Caco-2 (cell line): Measurements from ENCODE around the gene HNMT. TPM values are rescaled to one million over a fixed set of nuclear protein-coding genes. Genes with fewer than 3 reads are reported as not detected.

Experiments used
- BruUV-seq: library from RNA; stranded (reverse); fragments of 400-500 nt; replicated peaks from 2 replicates; lab custom pipeline; 2021; lab: Mats Ljungman, UMichigan
- CTCF ChIA-PET: fragments of 300-600 bp; sonication (Branson Sonifier 250); formaldehyde crosslinking; loops from one replicate; lab custom pipeline; 2022; ENCODE audit warnings: antibody characterized with exemption; lab: Charles Lee
- POLR2A ChIA-PET: fragments of 300-600 bp; sonication (Branson Sonifier 250); formaldehyde crosslinking; loops from one replicate; lab custom pipeline; 2022; ENCODE audit warnings: antibody characterized with exemption; lab: Charles Lee
- DNase-seq, 2 experiments: peaks; one replicate each; pipeline versions ENCODE4 v3.0.0 to v3.0.0-alpha.2; 2020 to 2022
- H3K27me3 ChIP-seq: replicated peaks from 2 replicates; pipeline ENCODE4 v1.6.0; 2011; ENCODE audit warnings: low read length; ENCODE audit not compliant: control insufficient read depth, insufficient read depth
- H3K36me3 ChIP-seq: 2 replicates; pipeline ENCODE4 v1.5.1; 2011; ENCODE audit warnings: low read length; ENCODE audit not compliant: control insufficient read depth, insufficient read depth
- H3K4me1 ChIP-seq: fragments of 250-450 bp; sonication (Bioruptor Pico); 2 replicates; pipeline ENCODE4 v1.5.1; 2020; ENCODE audit warnings: mild to moderate bottlenecking
- H3K4me3 ChIP-seq: 2 replicates; pipeline ENCODE4 v1.5.1; 2011; ENCODE audit warnings: low read depth, mild to moderate bottlenecking, control low read depth, low read length
- H3K9me3 ChIP-seq: fragments of 250-450 bp; sonication (Bioruptor Pico); 2 replicates; pipeline ENCODE4 v1.5.1; 2020; ENCODE audit warnings: mild to moderate bottlenecking, moderate library complexity
- H3K27ac Mint-ChIP-seq: one replicate; pipeline ENCODE4 v1.8.0; 2022; ENCODE audit warnings: mixed read lengths; ENCODE audit not compliant: unreplicated experiment
- H3K27me3 Mint-ChIP-seq: one replicate; pipeline ENCODE4 v1.8.0; 2022; ENCODE audit warnings: mixed read lengths; ENCODE audit not compliant: insufficient read depth, unreplicated experiment
- H3K36me3 Mint-ChIP-seq: one replicate; pipeline ENCODE4 v1.8.0; 2022; ENCODE audit warnings: mild to moderate bottlenecking, mixed read lengths; ENCODE audit not compliant: insufficient read depth, unreplicated experiment
- H3K4me1 Mint-ChIP-seq: one replicate; pipeline ENCODE4 v1.8.0; 2022; ENCODE audit warnings: low read depth, mixed read lengths; ENCODE audit not compliant: unreplicated experiment
- H3K4me3 Mint-ChIP-seq: one replicate; pipeline ENCODE4 v1.8.0; 2022; ENCODE audit warnings: mild to moderate bottlenecking, moderate library complexity, mixed read lengths; ENCODE audit not compliant: unreplicated experiment
- H3K9me3 Mint-ChIP-seq: one replicate; pipeline ENCODE4 v1.8.0; 2022; ENCODE audit warnings: mixed read lengths; ENCODE audit not compliant: unreplicated experiment
- CTCF ChIP-seq, 2 experiments: fragments of 200-600 bp in 1 of 2; IDR thresholded peaks; 1 replicate in 1 of 2; 2 replicates in 1 of 2; pipeline versions ENCODE4 v1.5.1 to v1.8.0; 2011 to 2022; ENCODE audit warnings: antibody characterized with exemption in 1 of 2, control low read depth in 1 of 2, inconsistent platforms in 1 of 2, low read depth in 1 of 2, low read length in 1 of 2, mild to moderate bottlenecking in 1 of 2, moderate library complexity in 1 of 2; ENCODE audit not compliant: insufficient read depth in 1 of 2, severe bottlenecking in 1 of 2, unreplicated experiment in 1 of 2
- intact Hi-C: fragments of 100-400 bp; cut with micrococcal nuclease; formaldehyde crosslinking; loops from one replicate; pipeline ENCODE4 v1.10.0; 2022; ENCODE audit not compliant: unreplicated experiment
- total RNA-seq: library from RNA; stranded (reverse); gene quantifications from 2 replicates; pipeline ENCODE4 v1.2.3, GENCODE V29; 2022

The HNMT gene
- total RNA-seq, 1 experiment from 2014 or later, result 42.8 TPM

DNA sequence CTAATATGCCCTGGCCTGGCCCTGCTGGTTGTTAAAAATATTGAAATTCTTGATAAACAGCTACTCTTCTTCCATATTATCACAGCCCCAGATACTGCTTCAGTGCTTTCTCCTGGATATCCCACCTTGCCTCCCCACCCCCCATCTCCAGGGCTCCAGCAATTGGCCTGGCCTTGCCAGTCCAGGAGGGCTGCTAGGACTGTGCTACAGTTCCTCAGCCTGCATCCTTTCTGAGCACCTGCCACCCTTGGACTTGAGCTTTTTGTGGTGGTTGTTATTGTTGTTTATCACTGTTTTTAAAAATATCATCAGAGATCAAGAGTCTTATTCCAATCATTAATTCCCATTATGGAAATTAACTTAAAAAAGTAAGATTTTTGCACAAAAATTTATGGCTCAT is 13.5 kb downstream of the HNMT start:
- ChIA-PET POLR2A (no interaction called here), CTCF (no interaction called here)
- Histone ChIP-seq H3K36me3 (peaks cover 1% of the 10 kb centered on the region), H3K4me3 (no peak overlapping the region), H3K9me3 (no peaks in the 10 kb centered on the region), H3K27me3 (no peaks in the 10 kb centered on the region), H3K4me1 (peaks cover 48% of the 10 kb centered on the region)
- H3K4me1 Mint-ChIP-seq, result peaks cover 27% of the 10 kb centered on the region
- BruUV-seq, result no TSS peak
- H3K4me3 Mint-ChIP-seq, result no peak overlapping the region
- no peak for DNase-seq
- H3K27me3 Mint-ChIP-seq, result no peaks in the 10 kb centered on the region
- H3K27ac Mint-ChIP-seq, result no peak overlapping the region
- H3K9me3 Mint-ChIP-seq, result no peaks in the 10 kb centered on the region
- intact Hi-C loops, result no loop called here
- TF ChIP-seq CTCF (IDR thresholded peaks at IDR 0.05; ENCODE audit: insufficient read depth in 1 of 2, low read depth in 1 of 2, low read length in 1 of 2, severe bottlenecking in 1 of 2, unreplicated experiment in 1 of 2), result no peak
- peaks cover 12% of the 10 kb centered on the region for H3K36me3 Mint-ChIP-seq

- Mint-ChIP-seq H3K27me3 (no peaks in the 10 kb centered on the region), H3K9me3 (no peaks in the 10 kb centered on the region), H3K27ac (no peak overlapping the region), H3K4me3 (no peak overlapping the region), H3K4me1 (peaks cover 23% of the 10 kb centered on the region), H3K36me3 (peaks cover 9% of the 10 kb centered on the region)
- ChIA-PET POLR2A (no interaction called here), CTCF (no interaction called here)
- no peaks in the 10 kb centered on the region; the same call in 1 of the 2 replicates for H3K36me3 ChIP-seq
- BruUV-seq, result no TSS peak
- no peak for DNase-seq
- no peak for TF ChIP-seq CTCF (IDR thresholded peaks at IDR 0.05; ENCODE audit: insufficient read depth in 1 of 2, low read depth in 1 of 2, low read length in 1 of 2, severe bottlenecking in 1 of 2, unreplicated experiment in 1 of 2)
- H3K27me3 ChIP-seq, result no peaks in the 10 kb centered on the region
- H3K4me3 ChIP-seq, result no peak overlapping the region
- H3K9me3 ChIP-seq, result no peaks in the 10 kb centered on the region
- intact Hi-C loops, result no loop called here
- peaks cover 21% of the 10 kb centered on the region for H3K4me1 ChIP-seq
Observed at GRCh38 chr2:137980459-137980858, 16.2 kb downstream of the HNMT start.

DNA sequence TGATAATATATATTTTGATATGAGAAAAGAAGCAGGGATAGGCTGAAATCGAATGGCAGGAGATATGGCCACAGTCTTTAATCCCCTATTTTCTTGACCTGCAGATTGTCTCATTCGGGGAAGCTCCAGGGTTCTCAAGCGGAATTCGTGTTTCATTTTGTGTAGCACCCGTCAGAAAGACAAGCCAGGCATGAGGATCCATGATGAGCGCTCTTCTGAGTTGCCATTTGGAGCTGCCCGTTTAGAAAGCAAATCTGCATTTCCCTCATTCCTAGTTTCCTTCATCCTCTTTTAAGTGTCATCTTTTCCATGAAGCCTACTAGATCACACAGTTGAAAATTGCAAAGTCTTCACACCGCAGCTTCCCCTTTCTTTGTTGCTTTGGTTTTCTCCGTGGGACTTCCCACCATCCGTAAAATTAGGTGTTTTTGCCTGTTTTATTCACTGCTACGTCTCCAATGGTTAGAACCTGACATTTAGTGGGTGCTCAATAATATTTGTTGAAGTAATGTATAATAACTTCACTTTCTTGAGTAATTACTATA is 16.9 kb downstream of the HNMT start:
- intact Hi-C loops, result no loop called here
- no TSS peak for BruUV-seq

More for the DNA sequence above, 16.9 kb downstream of the HNMT start:
- H3K36me3 Mint-ChIP-seq, result peaks cover 5% of the 10 kb centered on the region
- no peak for DNase-seq
- ChIA-PET CTCF (no interaction called here), POLR2A (no interaction called here)
- H3K4me1 ChIP-seq, result peaks cover 14% of the 10 kb centered on the region
- peaks cover 19% of the 10 kb centered on the region for H3K4me1 Mint-ChIP-seq
- H3K4me3 Mint-ChIP-seq, result no peak overlapping the region
- no peak overlapping the region for H3K27ac Mint-ChIP-seq
- H3K27me3 ChIP-seq, result no peaks in the 10 kb centered on the region
- no peak for TF ChIP-seq CTCF (IDR thresholded peaks at IDR 0.05; ENCODE audit: insufficient read depth in 1 of 2, low read depth in 1 of 2, low read length in 1 of 2, severe bottlenecking in 1 of 2, unreplicated experiment in 1 of 2)
- H3K27me3 Mint-ChIP-seq, result no peaks in the 10 kb centered on the region
- H3K36me3 ChIP-seq, result peaks cover under 1% of the 10 kb centered on the region
- H3K9me3 ChIP-seq, result no peaks in the 10 kb centered on the region
- no peaks in the 10 kb centered on the region for H3K9me3 Mint-ChIP-seq
- H3K4me3 ChIP-seq, result no peak overlapping the region
